Gastrocnemius medialis (tissue), 4 donors: ENCODE data around the gene AP3M1.

Experiments
- CTCF ChIP-seq, 5 experiments: fragments of 450-650 bp in 3 of 5; fragments of 200-600 bp in 2 of 5; sonication (generic) in 2 of 5; IDR thresholded peaks in 4 of 5; conservative IDR thresholded peaks in 1 of 5; 1 replicate in 4 of 5; 2 replicates in 1 of 5; pipeline ENCODE4 v1.5.1; 2016 to 2019; ENCODE audit warnings: antibody characterized with exemption in 5 of 5, mild to moderate bottlenecking in 3 of 5, moderate library complexity in 3 of 5
- POLR2A ChIP-seq, 2 donors: fragments of 450-650 bp; IDR thresholded peaks; one replicate each; pipeline ENCODE4 v1.6.1; 2017; ENCODE audit warnings: antibody characterized with exemption in 2 of 2, mild to moderate bottlenecking in 2 of 2, moderate library complexity in 2 of 2

GRCh38 chr10:74078037-74078436 lies 72.6 kb downstream of the AP3M1 start:
- TF ChIP-seq CTCF (IDR thresholded peaks at IDR 0.05 in 4 of 5, conservative IDR thresholded peaks at IDR 0.05 in 1 of 5): no peak
- TF ChIP-seq POLR2A (IDR thresholded peaks at IDR 0.05): no peak
